Activated CD8-positive, alpha-beta memory T cell treated with anti-CD3 and anti-CD28 coated beads for 1 hour (primary cell): ENCODE data around the gene DPYSL5.

Source experiments
- DNase-seq, 2 donors: peaks; one replicate each; pipeline ENCODE4 v3.0.0-alpha.2; 2020; ENCODE audit warnings: low read depth in 1 of 2; ENCODE audit errors: extremely low read depth in 1 of 2

The DPYSL5 gene

GRCh38 chr2:26983746-26984145 is 135.8 kb downstream of the DPYSL5 start:
- DNase-seq: no peak

- DNase-seq: no peak
Measured at GRCh38 chr2:26985807-26986206, 137.9 kb downstream of the DPYSL5 start.

- DNase-seq: no peak
Measured at GRCh38 chr2:26986576-26986975, 138.6 kb downstream of the DPYSL5 start.

GRCh38 chr2:26988058-26988860 is 140.3 kb downstream of the DPYSL5 start:
- DNase-seq: no peak

GRCh38 chr2:26989156-26989555 is 141.2 kb downstream of the DPYSL5 start:
- no peak for DNase-seq

- DNase-seq: no peak
Measured at GRCh38 chr2:26991717-26992116, 143.8 kb downstream of the DPYSL5 start.

- DNase-seq: no peak
Measured at GRCh38 chr2:26993768-26994167, 145.8 kb downstream of the DPYSL5 start.

GRCh38 chr2:26994983-26995382 is 147.1 kb downstream of the DPYSL5 start:
- DNase-seq: no peak

GRCh38 chr2:26997394-26997793 is 149.5 kb downstream of the DPYSL5 start:
- DNase-seq: no peak

GRCh38 chr2:26998323-26998722 is 150.4 kb downstream of the DPYSL5 start:
- no peak for DNase-seq
